NOMO-1 (cell line): ENCODE measurements around the gene TAOK3.
A peak's percentile ranks its signal among the peaks of the same experiment; 100 is the strongest.

Experiments
- DNase-seq, 2 experiments: peaks; one replicate each; lab custom pipeline; 2025; ENCODE audit not compliant: unreplicated experiment in 2 of 2; lab: John Stamatoyannopoulos, UW

The TAOK3 gene

DNA sequence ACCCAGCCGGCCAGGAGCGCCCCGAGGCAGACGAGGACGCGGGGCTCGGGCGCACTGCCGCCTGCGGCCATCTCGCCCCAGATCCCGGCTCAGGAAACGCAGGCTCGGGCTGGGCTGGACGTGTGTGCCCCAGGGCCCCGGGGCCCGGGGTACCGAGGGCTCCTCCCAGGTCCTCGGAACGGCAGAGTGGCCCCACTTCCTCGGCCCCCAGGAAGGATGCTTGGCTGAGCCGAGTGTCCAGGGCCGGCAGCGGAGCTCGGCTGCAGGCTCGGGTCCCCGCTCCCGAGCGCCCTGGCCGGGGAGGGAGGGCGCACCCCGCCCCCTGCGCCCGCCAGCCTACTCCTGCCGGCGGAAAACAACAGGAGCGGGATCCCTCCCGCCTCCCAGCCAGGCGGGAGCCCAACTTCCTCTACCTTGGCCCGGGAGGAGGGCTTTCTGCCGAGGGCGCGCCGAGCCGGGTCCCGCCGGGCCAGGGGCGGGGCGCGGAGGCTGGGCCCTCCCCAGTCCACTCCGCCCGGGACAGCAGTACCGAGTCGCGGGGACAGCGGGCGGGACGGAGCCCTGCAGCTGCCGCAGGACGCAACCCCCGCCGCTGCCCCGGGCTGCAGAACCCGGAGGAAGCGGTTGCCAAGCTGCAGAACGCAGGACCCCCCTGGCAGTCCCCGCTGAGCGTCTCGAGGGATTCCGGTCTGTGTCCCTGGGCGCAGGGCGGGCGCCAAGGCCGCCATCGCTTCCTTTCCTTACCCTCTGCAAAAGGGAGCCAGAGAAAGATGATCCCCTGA is 268.9 kb downstream of the TAOK3 start, which contains the start of gene VSIG10:
VSIG10 (minus strand) TSS at position 411 of the 782 bp plus-strand sequence; CDS start at position 71, 340 bp downstream.
- DNase-seq: peak; percentile 14 to 34

DNA sequence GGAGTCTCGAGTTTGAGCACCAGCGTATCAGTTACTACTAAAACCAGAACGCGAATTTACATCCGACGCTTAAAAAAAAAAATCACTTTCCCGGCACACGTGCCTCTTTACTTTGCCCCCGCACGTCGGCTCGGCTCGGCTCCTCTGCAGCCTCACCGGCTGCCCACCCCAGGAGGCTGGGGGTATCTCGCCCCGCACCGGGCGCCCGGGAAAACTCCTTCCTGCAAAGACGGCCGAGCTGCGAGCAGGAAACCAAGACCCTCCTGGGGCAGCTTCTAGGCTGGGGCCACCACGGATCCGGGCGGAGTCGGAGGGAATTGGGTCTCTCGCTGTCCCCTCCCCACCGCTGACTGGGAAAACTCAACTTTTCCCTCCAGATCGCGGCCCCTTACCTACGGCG is 269.5 kb downstream of the TAOK3 start:
- no peak for DNase-seq

DNA sequence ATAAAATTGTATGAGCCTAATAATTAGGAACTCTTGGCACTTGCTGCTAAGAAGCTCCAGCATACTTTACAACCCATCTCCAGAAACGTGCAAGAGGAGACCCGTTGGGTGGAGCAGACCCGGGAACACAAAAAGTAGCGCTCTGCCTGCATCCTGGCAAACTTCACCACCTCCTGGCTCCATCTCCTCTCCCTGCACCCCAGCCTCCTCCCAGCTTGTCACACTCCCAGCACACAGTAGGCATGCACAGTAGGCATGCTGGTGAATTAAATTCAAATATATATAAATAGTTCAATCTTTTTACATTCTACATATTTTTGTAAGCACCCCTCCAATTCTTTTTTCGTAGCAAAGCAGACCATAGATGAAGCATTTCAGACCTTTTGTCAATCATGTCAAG is 270.1 kb downstream of the TAOK3 start:
- no peak for DNase-seq

DNA sequence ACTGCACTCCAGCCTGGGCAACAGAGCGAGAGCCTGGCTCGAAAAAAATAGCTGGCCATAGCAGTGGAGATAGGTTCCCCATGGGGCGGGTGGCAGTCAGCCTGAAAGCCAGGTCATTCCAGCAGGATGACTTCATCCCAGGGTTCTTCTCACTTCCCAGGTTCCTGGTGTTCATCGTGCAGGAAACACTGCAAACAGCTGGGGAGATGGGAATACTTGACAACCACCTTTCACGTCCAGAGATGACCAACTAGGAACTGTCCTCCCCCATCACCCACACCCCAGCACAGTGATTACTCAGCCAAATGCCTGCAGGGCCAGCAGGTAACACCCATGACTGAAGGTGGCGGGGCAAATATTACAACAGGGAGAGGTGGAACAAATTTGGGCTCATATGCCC is 270.6 kb downstream of the TAOK3 start:
- DNase-seq: no peak

DNA sequence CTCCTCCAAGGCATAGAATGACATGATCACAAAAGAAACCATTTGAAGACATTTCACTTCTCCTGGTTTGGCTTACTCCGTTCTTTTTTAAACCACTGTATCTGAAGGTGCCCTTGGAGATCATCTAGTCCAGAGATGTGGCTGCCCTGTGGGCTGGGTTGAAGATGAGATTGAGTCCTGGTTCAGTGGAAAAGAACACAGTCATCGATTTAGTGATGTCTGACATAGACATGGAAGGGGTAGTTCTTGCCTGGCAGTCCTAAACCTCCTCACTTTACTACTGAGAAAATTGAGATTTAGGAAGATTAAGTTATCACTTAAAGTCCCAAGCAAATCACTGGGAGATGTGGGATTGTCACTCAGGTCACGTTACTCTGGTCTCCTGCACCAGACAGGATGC is 271.7 kb downstream of the TAOK3 start:
- no peak for DNase-seq
